Measurements from ENCODE around the gene BCR. TPM values are rescaled to one million over a fixed set of nuclear protein-coding genes. Genes with fewer than 3 reads are reported as not detected.

The BCR gene
- total RNA-seq (2012; rRNA removed) (28.9 and 30.8 TPM in 2 replicates), polyA plus RNA-seq (2012; rRNA removed) (43.0 and 44.6 TPM in 2 replicates), Bru-seq, nascent RNA (percentile 72 among the genes with signal in this experiment), BruChase-seq, experiment 1, labeled RNA remaining after a 6-hour chase (percentile 75 among the genes with signal in this experiment), BruChase-seq, experiment 2, labeled RNA remaining after a 2-hour chase (percentile 67 among the genes with signal in this experiment)
- 30.9 and 40.0 TPM in 2 replicates for polyA plus RNA-seq (2012; cell fraction: cytosol; rRNA removed)
- 36.1 and 42.1 TPM in 2 replicates for polyA plus RNA-seq (2012; cell fraction: nucleus; rRNA removed; ENCODE audit: low replicate concordance)
- long read RNA-seq, full-length matches to known transcripts: 27 of 60 reads
- long read RNA-seq, partial matches to known transcripts: 17 of 60 reads
- long read RNA-seq, other reads (novel, unspliced or antisense): 16 of 60 reads

DNA sequence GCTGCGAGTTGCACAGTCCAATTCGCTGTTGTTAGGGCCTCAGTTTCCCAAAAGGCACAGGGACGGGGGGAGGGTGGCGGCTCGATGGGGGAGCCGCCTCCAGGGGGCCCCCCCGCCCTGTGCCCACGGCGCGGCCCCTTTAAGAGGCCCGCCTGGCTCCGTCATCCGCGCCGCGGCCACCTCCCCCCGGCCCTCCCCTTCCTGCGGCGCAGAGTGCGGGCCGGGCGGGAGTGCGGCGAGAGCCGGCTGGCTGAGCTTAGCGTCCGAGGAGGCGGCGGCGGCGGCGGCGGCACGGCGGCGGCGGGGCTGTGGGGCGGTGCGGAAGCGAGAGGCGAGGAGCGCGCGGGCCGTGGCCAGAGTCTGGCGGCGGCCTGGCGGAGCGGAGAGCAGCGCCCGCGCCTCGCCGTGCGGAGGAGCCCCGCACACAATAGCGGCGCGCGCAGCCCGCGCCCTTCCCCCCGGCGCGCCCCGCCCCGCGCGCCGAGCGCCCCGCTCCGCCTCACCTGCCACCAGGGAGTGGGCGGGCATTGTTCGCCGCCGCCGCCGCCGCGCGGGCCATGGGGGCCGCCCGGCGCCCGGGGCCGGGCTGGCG lies at the start of gene BCR:
TSS of gene BCR (plus strand) at position 209 of the 592 bp plus-strand sequence. CDS start 452 bp downstream, outside the sequence.
- peak within 1 kb of the TSS; percentile 95 for H2AFZ ChIP-seq (replicated peaks; ENCODE audit: low read length, poor library complexity)

More for the DNA sequence above, at the start of gene BCR:
- CTCF ChIA-PET: interaction anchor here (0.6 to 4.4 kb wide), 3 partner anchors 102 to 1353 kb away, joined by 3 to 27 read pairs (median 10); no protein-coding TSS in a partner anchor
- H4K8ac ChIP-seq (ENCODE audit: low read depth in 2 of 2, low read length in 2 of 2): peak within 1 kb of the TSS; percentile 58 to 91
- peak within 1 kb of the TSS; percentile 57 for H2BK20ac ChIP-seq (ENCODE audit: low read depth, low read length)
- peak within 1 kb of the TSS; percentile 81 for H3K18ac ChIP-seq (ENCODE audit: low read depth, low read length)
- H2BK120ac ChIP-seq (ENCODE audit: low read depth, low read length): peak within 1 kb of the TSS; percentile 82
- no peak within 1 kb of the TSS; the same call in none of the 2 replicates for H3K23ac ChIP-seq (ENCODE audit: low read depth, low read length)
- peak within 1 kb of the TSS; percentile 76 for H2AK5ac ChIP-seq (ENCODE audit: low read depth, low read length)
- H3K4ac ChIP-seq (ENCODE audit: low read depth, low read length): peak within 1 kb of the TSS; percentile 89
- peak within 1 kb of the TSS; percentile 78; the same call in 2 of the 3 replicates for H2BK15ac ChIP-seq (ENCODE audit: low read depth, low read length)
- H2BK5ac ChIP-seq (ENCODE audit: low read depth, low read length, poor library complexity, severe bottlenecking): peak within 1 kb of the TSS; percentile 43
- H3K9me3 ChIP-seq (ENCODE audit: control insufficient read depth, insufficient read depth, low read length): peaks cover 11% of the 10 kb centered on the region
- H3K4me1 ChIP-seq (ENCODE audit: control insufficient read depth, insufficient read depth, low read length): peaks cover 29% of the 10 kb centered on the region
- 0% methylated on average over 51 of the region's 88 CpGs; no CpG with 5 or more reads in 1 of the 2 experiments for WGBS, 2 experiments (ENCODE audit: extremely low coverage in 2 of 2, insufficient read length in 1 of 2)
- intact Hi-C loops (cut with micrococcal nuclease): loop anchor here (5.0 kb wide), 1 partner anchor 37 kb away; no protein-coding TSS in a partner anchor
- peak; percentile 82; the same call in 1 of the 2 replicates for TF ChIP-seq MAZ (IDR thresholded peaks at IDR 0.05; ENCODE audit: borderline replicate concordance, low read depth, low read length)
- no peak for TF ChIP-seq CEBPB (IDR thresholded peaks at IDR 0.05; ENCODE audit: low read depth, low read length)
- no peak for TF ChIP-seq MAFK (IDR thresholded peaks at IDR 0.05; ENCODE audit: low read depth, low read length)
- TF ChIP-seq, protein P1, sequence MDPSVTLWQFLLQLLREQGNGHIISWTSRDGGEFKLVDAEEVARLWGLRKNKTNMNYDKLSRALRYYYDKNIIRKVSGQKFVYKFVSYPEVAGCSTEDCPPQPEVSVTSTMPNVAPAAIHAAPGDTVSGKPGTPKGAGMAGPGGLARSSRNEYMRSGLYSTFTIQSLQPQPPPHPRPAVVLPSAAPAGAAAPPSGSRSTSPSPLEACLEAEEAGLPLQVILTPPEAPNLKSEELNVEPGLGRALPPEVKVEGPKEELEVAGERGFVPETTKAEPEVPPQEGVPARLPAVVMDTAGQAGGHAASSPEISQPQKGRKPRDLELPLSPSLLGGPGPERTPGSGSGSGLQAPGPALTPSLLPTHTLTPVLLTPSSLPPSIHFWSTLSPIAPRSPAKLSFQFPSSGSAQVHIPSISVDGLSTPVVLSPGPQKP (IDR thresholded peaks at IDR 0.05; ENCODE audit: borderline replicate concordance, low read depth, low read length): no peak
- no peak for TF ChIP-seq POLR2A (IDR thresholded peaks at IDR 0.05; ENCODE audit: low read depth, low read length)
- peaks cover 15% of the 10 kb centered on the region for H3K9me1 ChIP-seq (ENCODE audit: insufficient read depth, low read length)
- H3K36me3 ChIP-seq (ENCODE audit: control insufficient read depth, insufficient read depth, low read length): peaks cover 10% of the 10 kb centered on the region; the same call in 1 of the 2 replicates
- BruUV-seq (replicated peaks): no TSS peak
- no peaks in the 10 kb centered on the region for H3K27me3 ChIP-seq (ENCODE audit: control insufficient read depth, insufficient read depth, low read length)
- peak; percentile 65 for DNase-seq
- POLR2A ChIA-PET (ENCODE audit: unreplicated experiment): interaction anchor here (0.6 kb wide), 1 partner anchor 10 kb away, joined by 3 read pairs; no protein-coding TSS in a partner anchor
- H3K27ac ChIP-seq (ENCODE audit: insufficient read depth, low read length): peak within 1 kb of the TSS; percentile 68
- peaks cover 37% of the 10 kb centered on the region for H4K20me1 ChIP-seq (ENCODE audit: insufficient read depth, low read length)
- peak within 1 kb of the TSS; percentile 66 for H4K91ac ChIP-seq (ENCODE audit: insufficient read depth, low read depth, low read length)
- peaks cover 16 to 45% of the 10 kb centered on the region in 2 experiments for H3K79me1 ChIP-seq (ENCODE audit: low read depth in 1 of 2, low read length in 2 of 2)
- peak within 1 kb of the TSS; percentile 98 for H3K4me2 ChIP-seq (ENCODE audit: low read depth, low read length)
- peak within 1 kb of the TSS; percentile 83 for H3K9ac ChIP-seq (ENCODE audit: low read depth, low read length)
- H3K4me3 ChIP-seq (ENCODE audit: insufficient read depth, low read depth, low read length): peak within 1 kb of the TSS; percentile 98
- peak within 1 kb of the TSS; percentile 95 for H4K5ac ChIP-seq (ENCODE audit: low read depth, low read length)
- H2AK9ac ChIP-seq (replicated peaks; ENCODE audit: low read depth, low read length, poor library complexity): peak within 1 kb of the TSS; percentile 93
- peak within 1 kb of the TSS; percentile 38; the same call in 1 of the 2 replicates for H3K56ac ChIP-seq (ENCODE audit: extremely low read depth, insufficient read depth, low read length)
- H3K14ac ChIP-seq (replicated peaks; ENCODE audit: low read depth, low read length): peak within 1 kb of the TSS; percentile 65; the same call in 1 of the 2 replicates
- dilution Hi-C loops (cut with HindIII; ENCODE audit: low sequenced_read_pairs, unreplicated experiment): no loop called here
- in situ Hi-C loops (cut with MboI; ENCODE audit: low sequenced_read_pairs): no loop called here
- peak; percentile 92 for ATAC-seq (ENCODE audit: low read depth)

Measured in IMR-90 (cell line).